OCI-LY7 (cell line): ENCODE data around the gene ZNF569.

Experiments used
- CTCF ChIP-seq: fragments of 200-600 bp; sonication (generic); conservative IDR thresholded peaks from 2 replicates; pipeline ENCODE4 v1.5.1; 2014; ENCODE audit warnings: mild to moderate bottlenecking, antibody characterized with exemption, low read length, moderate library complexity, mixed read lengths
- EZH2phosphoT487 ChIP-seq: fragments of 200-600 bp; sonication (generic); IDR thresholded peaks from 2 replicates; pipeline ENCODE4 v1.6.1; 2018; ENCODE audit warnings: low read depth, borderline replicate concordance, mild to moderate bottlenecking, mixed run types, antibody characterized with exemption, low read length, moderate library complexity, mixed read lengths

GRCh38 chr19:37361994-37362393 is 105.2 kb downstream of the ZNF569 start:
- TF ChIP-seq CTCF: no peak
- TF ChIP-seq EZH2phosphoT487: no peak
